Erythroblast (primary cell): Measurements from ENCODE around the gene SERGEF.

Source experiments
- GATA1 ChIP-seq: IDR thresholded peaks from 2 replicates; pipeline ENCODE4 v1.6.1; 2011; ENCODE audit warnings: low read depth, mild to moderate bottlenecking, control low read depth, low read length, moderate library complexity
- POLR2A ChIP-seq: IDR thresholded peaks from 2 replicates; pipeline ENCODE4 v1.6.1; 2011; ENCODE audit warnings: mild to moderate bottlenecking, low read length

- TF ChIP-seq POLR2A (no peak), GATA1 (no peak)
These were observed 235.6 kb downstream of the SERGEF start for GRCh38 chr11:17777086-17777737.
